PC-9 (cell line): ENCODE measurements around the gene MRPL52.

Experiments
- EZH2 ChIP-seq: fragments of 200-600 bp; sonication (generic); IDR thresholded peaks from 2 replicates; pipeline ENCODE4 v1.8.0; 2017; ENCODE audit warnings: antibody characterized with exemption, low read depth
- TF ChIP-seq, protein P1 (sequence below): fragments of 200-600 bp; sonication (generic); conservative IDR thresholded peaks from 2 replicates; pipeline ENCODE4 v1.6.1; 2017; ENCODE audit warnings: mixed run types, antibody characterized with exemption, mild to moderate bottlenecking, moderate library complexity

DNA sequence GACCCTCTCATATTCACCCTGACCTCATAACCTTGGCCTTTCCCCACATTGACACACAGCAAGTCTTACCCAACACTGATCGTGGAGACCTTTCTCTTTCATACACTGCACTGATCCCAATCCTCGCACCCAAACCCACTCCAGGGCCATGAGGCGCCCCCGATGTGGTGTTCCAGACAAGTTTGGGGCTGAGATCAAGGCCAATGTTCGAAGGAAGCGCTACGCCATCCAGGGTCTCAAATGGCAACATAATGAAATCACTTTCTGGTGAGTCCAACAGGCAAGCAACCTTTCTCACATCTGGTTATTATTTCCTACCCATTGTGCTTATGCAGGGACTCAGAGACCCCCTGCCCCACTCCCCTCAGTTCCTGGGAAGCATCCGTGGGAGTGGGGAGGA is 12.1 kb downstream of the MRPL52 start:
- TF ChIP-seq, protein P1, sequence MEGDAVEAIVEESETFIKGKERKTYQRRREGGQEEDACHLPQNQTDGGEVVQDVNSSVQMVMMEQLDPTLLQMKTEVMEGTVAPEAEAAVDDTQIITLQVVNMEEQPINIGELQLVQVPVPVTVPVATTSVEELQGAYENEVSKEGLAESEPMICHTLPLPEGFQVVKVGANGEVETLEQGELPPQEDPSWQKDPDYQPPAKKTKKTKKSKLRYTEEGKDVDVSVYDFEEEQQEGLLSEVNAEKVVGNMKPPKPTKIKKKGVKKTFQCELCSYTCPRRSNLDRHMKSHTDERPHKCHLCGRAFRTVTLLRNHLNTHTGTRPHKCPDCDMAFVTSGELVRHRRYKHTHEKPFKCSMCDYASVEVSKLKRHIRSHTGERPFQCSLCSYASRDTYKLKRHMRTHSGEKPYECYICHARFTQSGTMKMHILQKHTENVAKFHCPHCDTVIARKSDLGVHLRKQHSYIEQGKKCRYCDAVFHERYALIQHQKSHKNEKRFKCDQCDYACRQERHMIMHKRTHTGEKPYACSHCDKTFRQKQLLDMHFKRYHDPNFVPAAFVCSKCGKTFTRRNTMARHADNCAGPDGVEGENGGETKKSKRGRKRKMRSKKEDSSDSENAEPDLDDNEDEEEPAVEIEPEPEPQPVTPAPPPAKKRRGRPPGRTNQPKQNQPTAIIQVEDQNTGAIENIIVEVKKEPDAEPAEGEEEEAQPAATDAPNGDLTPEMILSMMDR, result no peak
- TF ChIP-seq EZH2, result no peak
